Nucleus accumbens (tissue), 56 donors: Measurements from ENCODE around the gene SOX1.
A peak's percentile ranks its signal among the peaks of the same experiment; 100 is the strongest.

ENCODE experiments used
- DNase-seq, 56 donors: peaks; one replicate each; lab custom pipeline; 2025; lab: John Stamatoyannopoulos, UW

SOX1 gene

GRCh38 chr13:112058519-112058873, 8.5 kb upstream of the SOX1 start:
- no peak for DNase-seq

GRCh38 chr13:112058941-112059340, 8.0 kb upstream of the SOX1 start:
- no peak for DNase-seq

- no peak for DNase-seq
Observed at GRCh38 chr13:112059457-112060281, 7.3 kb upstream of the SOX1 start.

GRCh38 chr13:112060282-112060830, 6.6 kb upstream of the SOX1 start:
- no peak for DNase-seq

GRCh38 chr13:112060899-112061366, 6.0 kb upstream of the SOX1 start:
- DNase-seq = no peak

- DNase-seq = no peak
Observed at GRCh38 chr13:112061367-112062061, 5.4 kb upstream of the SOX1 start.

- no peak for DNase-seq
Observed at GRCh38 chr13:112062072-112062567, 4.8 kb upstream of the SOX1 start.

- DNase-seq = no peak
Observed at GRCh38 chr13:112062571-112063570, 4.1 kb upstream of the SOX1 start.

- no peak for DNase-seq
Observed at GRCh38 chr13:112063807-112064206, 3.1 kb upstream of the SOX1 start.

GRCh38 chr13:112064222-112064621, 2.7 kb upstream of the SOX1 start:
- no peak for DNase-seq

GRCh38 chr13:112065521-112065866, 1.5 kb upstream of the SOX1 start:
- no peak for DNase-seq

- DNase-seq = no peak
Observed at GRCh38 chr13:112065867-112066623, 904 bp upstream of the SOX1 start.

GRCh38 chr13:112066624-112067004, 335 bp upstream of the SOX1 start:
- peak in 48 of 56 donors; percentile 24 to 92 (median 68) for DNase-seq

- DNase-seq = no peak
Observed at GRCh38 chr13:112067871-112068539, 1.1 kb downstream of the SOX1 start.

- no peak for DNase-seq
Observed at GRCh38 chr13:112068540-112069060, 1.7 kb downstream of the SOX1 start.

GRCh38 chr13:112069061-112069844, 2.3 kb downstream of the SOX1 start:
- DNase-seq = no peak

GRCh38 chr13:112069845-112070251, 2.9 kb downstream of the SOX1 start:
- DNase-seq = no peak
